Left lung (tissue), 10 donors: ENCODE results near the gene GALNT16. TPM values are rescaled to one million over a fixed set of nuclear protein-coding genes. Genes with fewer than 3 reads are reported as not detected.

Experiments
- ATAC-seq: fragments of 200-7000 bp; cut with Tn5 transposase; one replicate; pipeline ENCODE4 v1.9.1; 2020; ENCODE audit warnings: moderate library complexity
- DNase-seq, 4 donors: peaks; one replicate each; pipeline ENCODE4 v3.0.0-alpha.2; 2013 to 2020
- H3K27ac ChIP-seq, 2 donors: fragments of 200-600 bp; sonication (generic) in 1 of 2; one replicate each; pipeline versions ENCODE4 v1.5.0 to v1.8.0; 2020 to 2021
- H3K27me3 ChIP-seq, 2 donors: fragments of 200-600 bp; sonication (generic) in 1 of 2; one replicate each; pipeline versions ENCODE4 v1.5.0 to v1.8.0; 2020 to 2021
- H3K36me3 ChIP-seq, 2 donors: fragments of 200-600 bp; sonication (generic) in 1 of 2; one replicate each; pipeline versions ENCODE4 v1.5.0 to v1.8.0; 2020 to 2021
- H3K4me1 ChIP-seq, 2 donors: fragments of 200-600 bp; one replicate each; pipeline ENCODE4 v1.8.0; 2021
- H3K4me3 ChIP-seq, 2 donors: fragments of 200-600 bp; sonication (generic) in 1 of 2; one replicate each; pipeline versions ENCODE4 v1.5.0 to v1.8.0; 2020 to 2021; ENCODE audit warnings: mild to moderate bottlenecking in 1 of 2
- H3K9me3 ChIP-seq, 2 donors: fragments of 200-600 bp; sonication (generic) in 1 of 2; one replicate each; pipeline versions ENCODE4 v1.5.0 to v1.8.0; 2020 to 2021
- CTCF ChIP-seq, 2 donors: fragments of 200-600 bp; sonication (generic) in 1 of 2; IDR thresholded peaks; one replicate each; pipeline versions ENCODE4 v1.5.0 to v1.8.0; 2021; ENCODE audit warnings: antibody characterized with exemption in 2 of 2
- intact Hi-C, 2 donors: fragments of 100-400 bp; cut with DNase I; formaldehyde crosslinking; loops; one replicate each; pipeline versions ENCODE4 v1.11.2 to v1.14.2; 2022
- polyA plus RNA-seq, 6 donors: library from polyadenylated mRNA; unstranded; fragments of 120-200 nt; gene quantifications; one replicate each; pipeline ENCODE4 v1.2.1, GENCODE V29; 2013; ENCODE audit not compliant: insufficient read length in 6 of 6
- total RNA-seq, 2 donors: library from RNA; stranded (reverse); fragmentation: NEBNext Ultra II Directional; extraction: Animal tissue kit (Norgen Biotek cat#: 25700); gene quantifications; one replicate each; pipeline ENCODE4 v1.2.1, GENCODE V29; 2021
- donor health status: DM: no; HTN: yes; CAD: no.
- donor health status: DM: no; HTN: no; CAD: no.

GALNT16 gene
- total and polyA plus RNA-seq, 8 donors: 2.4 to 5.0 (median 3.7) TPM

DNA sequence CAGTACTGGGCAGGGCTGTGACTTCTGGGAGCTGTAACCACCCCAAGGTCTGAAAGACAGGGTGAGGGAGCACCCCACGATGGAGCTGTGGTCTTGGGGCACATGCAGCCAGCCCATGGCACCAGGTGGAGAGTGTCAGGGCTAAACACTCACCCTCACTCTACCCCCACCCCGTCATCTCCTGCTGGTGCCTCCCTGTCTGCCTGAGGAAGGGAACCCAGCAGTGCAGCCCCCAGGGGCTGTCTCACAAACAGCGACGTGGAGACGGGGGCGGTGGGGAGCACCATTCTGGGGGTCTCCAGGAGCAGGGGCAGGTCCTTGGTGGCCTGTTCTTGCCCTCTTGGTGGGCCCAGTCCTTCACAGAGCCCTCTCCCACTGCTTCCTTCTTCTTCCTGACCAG lies 74.6 kb downstream of the GALNT16 start:
- Histone ChIP-seq H3K4me3 (no peak overlapping the region), H3K9me3 (no peaks in the 10 kb centered on the region), H3K4me1 (no peaks in the 10 kb centered on the region), H3K27ac (no peak overlapping the region), H3K36me3 (no peaks in the 10 kb centered on the region), H3K27me3 (no peaks in the 10 kb centered on the region)
- ATAC-seq (no peak), DNase-seq (peak in 1 of 4 donors; percentile 44)
- TF ChIP-seq CTCF (IDR thresholded peaks at IDR 0.05): no peak
- intact Hi-C loops: no loop called here

GRCh38 chr14:69335371-69335771 lies 75.4 kb downstream of the GALNT16 start:
- Histone ChIP-seq H3K4me1 (no peaks in the 10 kb centered on the region), H3K9me3 (no peaks in the 10 kb centered on the region), H3K27ac (no peak overlapping the region), H3K4me3 (no peak overlapping the region), H3K36me3 (no peaks in the 10 kb centered on the region), H3K27me3 (no peaks in the 10 kb centered on the region)
- intact Hi-C loops: no loop called here
- no peak for TF ChIP-seq CTCF (IDR thresholded peaks at IDR 0.05)
- DNase-seq (peak in 1 of 4 donors; percentile 36), ATAC-seq (no peak)

- TF ChIP-seq CTCF (IDR thresholded peaks at IDR 0.05): no peak
- ATAC-seq: peak; percentile 75
Measured at GRCh38 chr14:69337984-69338383, 78.0 kb downstream of the GALNT16 start.

GRCh38 chr14:69339426-69339825 lies 79.5 kb downstream of the GALNT16 start:
- Histone ChIP-seq H3K27ac (no peak overlapping the region), H3K36me3 (no peaks in the 10 kb centered on the region), H3K4me3 (no peak overlapping the region), H3K4me1 (no peaks in the 10 kb centered on the region), H3K9me3 (no peaks in the 10 kb centered on the region), H3K27me3 (no peaks in the 10 kb centered on the region)
- ATAC-seq (no peak), DNase-seq (peak in 1 of 4 donors; percentile 49)
- intact Hi-C loops: no loop called here
- TF ChIP-seq CTCF (IDR thresholded peaks at IDR 0.05): no peak

More at GRCh38 chr14:69337984-69338383, 78.0 kb downstream of the GALNT16 start:
- Histone ChIP-seq H3K27ac (no peak overlapping the region), H3K9me3 (no peaks in the 10 kb centered on the region), H3K36me3 (no peaks in the 10 kb centered on the region), H3K4me3 (no peak overlapping the region), H3K27me3 (no peaks in the 10 kb centered on the region), H3K4me1 (no peaks in the 10 kb centered on the region)
- intact Hi-C loops: no loop called here
- DNase-seq: peak in 2 of 4 donors; percentile 12 to 43

GRCh38 chr14:69342928-69343525 lies 83.1 kb downstream of the GALNT16 start:
- ATAC-seq: no peak

More at GRCh38 chr14:69342928-69343525, 83.1 kb downstream of the GALNT16 start:
- Histone ChIP-seq H3K9me3 (no peaks in the 10 kb centered on the region), H3K4me1 (no peaks in the 10 kb centered on the region), H3K36me3 (no peaks in the 10 kb centered on the region), H3K27ac (no peak overlapping the region), H3K27me3 (no peaks in the 10 kb centered on the region), H3K4me3 (no peak overlapping the region)
- TF ChIP-seq CTCF (IDR thresholded peaks at IDR 0.05): no peak
- intact Hi-C loops: no loop called here
- no peak for DNase-seq
